GM19452 (cell line): Measurements from ENCODE around the gene PHF13.

Experiments
- ATAC-seq: cut with Tn5 transposase; IDR thresholded peaks from one replicate; pipeline ENCODE4 v1.9.1; 2021; ENCODE audit not compliant: unreplicated experiment

Gene PHF13

DNA sequence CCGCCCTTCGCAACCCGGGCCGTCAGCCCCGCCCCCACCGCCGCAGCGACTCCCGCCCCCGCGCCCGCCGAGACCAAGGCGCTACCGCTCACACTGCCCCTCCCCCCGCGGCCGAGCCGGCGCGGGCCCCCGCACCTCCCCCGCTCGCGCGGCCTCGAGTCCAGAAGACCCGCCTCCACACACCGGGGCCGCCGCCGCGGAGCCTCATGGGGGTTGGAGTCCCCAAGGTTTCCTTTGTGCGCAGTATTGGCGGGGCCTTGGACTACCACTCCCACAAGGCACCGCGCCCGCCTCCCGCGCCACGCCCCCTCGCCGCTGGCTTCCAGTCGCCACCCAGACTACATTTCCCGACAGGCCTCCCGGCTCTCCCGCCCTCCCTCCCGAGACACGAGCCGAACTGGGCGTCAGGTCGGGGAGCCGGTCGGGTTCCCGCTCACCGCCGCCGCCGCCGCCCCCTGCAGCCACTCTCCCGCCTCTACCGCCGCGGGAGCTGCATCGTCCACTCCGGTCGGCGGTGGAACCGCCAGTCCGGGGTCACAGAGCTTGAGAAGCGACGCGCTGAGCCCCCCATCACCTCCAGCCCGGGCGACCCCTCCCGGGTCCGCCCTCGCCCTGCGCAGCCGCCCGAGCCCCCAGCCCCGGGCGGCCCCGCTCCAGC, at the start of gene PHF13:
TSS of gene PHF13 (plus strand) at position 371 of the 658 bp plus-strand sequence. CDS start 336 bp downstream, outside the sequence.
- peak; percentile 89 for ATAC-seq

DNA sequence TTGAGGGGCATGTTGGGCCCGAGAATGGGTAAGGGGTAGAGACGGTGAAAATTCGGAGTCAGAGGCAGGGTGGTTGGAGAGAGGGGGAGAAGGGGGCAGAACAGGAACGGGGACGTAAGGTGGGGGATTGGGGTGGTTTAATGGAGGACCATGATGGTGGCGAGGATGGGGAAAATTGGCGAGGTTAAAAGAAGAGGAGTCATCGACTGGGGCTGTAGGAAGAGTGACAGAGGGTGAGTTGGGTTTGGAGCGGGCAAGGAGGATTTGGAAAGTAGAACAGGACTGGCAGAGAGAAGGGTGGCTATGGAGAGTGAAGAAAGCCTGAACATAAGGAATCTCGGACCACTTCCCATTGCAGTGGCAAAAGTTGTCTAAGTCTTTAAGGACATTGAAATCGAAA, 44.5 kb upstream of the PHF13 start:
- ATAC-seq = no peak

DNA sequence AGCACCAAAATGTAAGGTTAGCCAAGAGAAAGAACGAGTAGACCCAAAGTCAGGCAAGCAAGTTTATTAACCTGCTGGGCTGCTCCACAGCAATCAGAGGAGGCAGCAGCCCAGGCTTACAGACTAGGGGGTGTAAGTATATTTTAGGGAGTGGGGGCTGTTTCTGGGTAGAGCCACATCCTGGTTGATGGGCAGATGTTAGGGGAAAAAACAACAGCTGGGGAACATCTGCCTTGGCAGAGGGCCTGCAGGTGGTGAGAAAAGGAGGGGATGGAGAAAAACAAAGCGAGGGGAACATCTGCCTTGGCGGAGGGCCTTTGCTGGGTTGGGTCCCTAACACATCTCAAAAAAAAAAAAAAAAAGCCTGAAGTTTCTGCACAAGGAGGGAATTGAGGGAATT, 43.4 kb upstream of the PHF13 start:
- no peak for ATAC-seq

DNA sequence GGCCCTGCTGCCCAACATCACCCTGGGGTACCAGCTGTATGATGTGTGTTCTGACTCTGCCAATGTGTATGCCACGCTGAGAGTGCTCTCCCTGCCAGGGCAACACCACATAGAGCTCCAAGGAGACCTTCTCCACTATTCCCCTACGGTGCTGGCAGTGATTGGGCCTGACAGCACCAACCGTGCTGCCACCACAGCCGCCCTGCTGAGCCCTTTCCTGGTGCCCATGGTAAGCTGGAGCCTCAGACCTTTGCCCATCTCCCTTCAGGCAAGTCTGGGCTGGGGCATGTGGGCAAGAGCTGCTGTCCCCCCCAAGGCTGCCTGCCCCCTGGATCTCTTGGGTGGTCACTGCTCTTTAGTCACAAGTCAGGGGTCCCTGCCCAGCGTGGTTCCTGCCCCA, 42.5 kb upstream of the PHF13 start:
- ATAC-seq = no peak

DNA sequence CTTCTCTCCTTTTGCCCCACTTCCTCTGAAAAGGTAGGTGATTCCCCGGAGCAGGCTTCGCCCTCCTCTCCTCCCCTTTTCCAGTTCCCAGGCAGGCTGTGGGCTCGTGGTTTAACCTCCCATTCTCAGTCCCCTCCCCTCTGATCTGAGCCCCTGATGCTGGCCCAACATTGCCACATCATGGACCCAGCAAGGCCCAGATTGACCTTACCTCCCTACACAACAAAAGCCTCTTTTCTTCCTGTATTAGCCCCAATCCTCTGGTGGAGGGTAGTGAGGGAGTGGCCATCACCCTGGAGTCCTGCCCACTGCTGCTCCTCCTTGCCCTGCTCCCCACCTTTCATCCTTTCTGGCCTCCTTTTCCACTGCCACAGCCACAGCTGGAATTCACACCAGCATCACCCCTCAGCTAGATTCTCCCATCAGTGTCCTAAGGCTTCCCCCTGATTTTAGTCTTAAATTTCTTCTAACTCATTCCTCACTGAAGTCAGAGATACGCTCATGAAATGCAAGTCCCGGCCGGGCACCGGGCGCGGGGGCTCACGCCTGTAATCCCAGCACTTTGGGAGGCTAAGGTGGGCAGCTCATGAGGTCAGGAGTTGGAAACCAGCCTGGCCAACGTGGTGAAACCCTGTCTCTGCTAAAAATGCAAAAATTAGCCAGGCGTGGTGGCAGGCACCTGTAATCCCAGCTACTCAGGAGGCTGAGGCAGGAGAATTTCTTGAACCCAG, 40.7 kb upstream of the PHF13 start:
- no peak for ATAC-seq

DNA sequence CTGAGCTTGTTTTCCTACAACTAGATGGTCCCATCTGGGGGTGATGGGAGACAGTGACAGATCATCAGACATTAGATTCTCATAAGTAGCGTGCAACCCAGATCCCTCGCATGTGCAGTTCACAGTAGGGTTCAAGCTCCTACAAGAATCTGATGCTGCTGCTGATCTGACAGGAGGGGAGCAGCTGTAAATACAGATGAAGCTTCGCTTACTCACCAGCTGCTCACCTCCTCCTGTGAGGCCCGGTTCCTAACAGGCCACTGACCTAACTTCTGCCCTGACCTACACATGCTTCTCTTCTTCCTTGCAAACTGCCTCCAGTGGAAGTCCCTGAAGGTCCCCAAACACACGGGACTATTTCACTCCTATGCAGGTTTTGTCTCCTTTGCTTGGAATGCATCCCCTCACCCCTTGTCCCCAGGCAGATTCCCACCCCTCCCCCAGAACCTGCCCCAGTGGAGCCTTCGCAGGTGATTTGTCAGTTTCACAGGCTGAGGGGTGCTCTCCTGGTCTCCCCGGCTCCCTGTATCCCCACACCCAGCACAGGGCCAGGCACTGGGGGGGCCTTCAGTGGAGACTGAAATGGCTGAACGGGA, 39.4 kb upstream of the PHF13 start:
- no peak for ATAC-seq

DNA sequence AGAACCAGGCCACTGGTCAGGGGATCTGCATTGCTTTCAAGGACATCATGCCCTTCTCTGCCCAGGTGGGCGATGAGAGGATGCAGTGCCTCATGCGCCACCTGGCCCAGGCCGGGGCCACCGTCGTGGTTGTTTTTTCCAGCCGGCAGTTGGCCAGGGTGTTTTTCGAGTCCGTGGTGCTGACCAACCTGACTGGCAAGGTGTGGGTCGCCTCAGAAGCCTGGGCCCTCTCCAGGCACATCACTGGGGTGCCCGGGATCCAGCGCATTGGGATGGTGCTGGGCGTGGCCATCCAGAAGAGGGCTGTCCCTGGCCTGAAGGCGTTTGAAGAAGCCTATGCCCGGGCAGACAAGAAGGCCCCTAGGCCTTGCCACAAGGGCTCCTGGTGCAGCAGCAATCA, 38.7 kb upstream of the PHF13 start:
- no peak for ATAC-seq

DNA sequence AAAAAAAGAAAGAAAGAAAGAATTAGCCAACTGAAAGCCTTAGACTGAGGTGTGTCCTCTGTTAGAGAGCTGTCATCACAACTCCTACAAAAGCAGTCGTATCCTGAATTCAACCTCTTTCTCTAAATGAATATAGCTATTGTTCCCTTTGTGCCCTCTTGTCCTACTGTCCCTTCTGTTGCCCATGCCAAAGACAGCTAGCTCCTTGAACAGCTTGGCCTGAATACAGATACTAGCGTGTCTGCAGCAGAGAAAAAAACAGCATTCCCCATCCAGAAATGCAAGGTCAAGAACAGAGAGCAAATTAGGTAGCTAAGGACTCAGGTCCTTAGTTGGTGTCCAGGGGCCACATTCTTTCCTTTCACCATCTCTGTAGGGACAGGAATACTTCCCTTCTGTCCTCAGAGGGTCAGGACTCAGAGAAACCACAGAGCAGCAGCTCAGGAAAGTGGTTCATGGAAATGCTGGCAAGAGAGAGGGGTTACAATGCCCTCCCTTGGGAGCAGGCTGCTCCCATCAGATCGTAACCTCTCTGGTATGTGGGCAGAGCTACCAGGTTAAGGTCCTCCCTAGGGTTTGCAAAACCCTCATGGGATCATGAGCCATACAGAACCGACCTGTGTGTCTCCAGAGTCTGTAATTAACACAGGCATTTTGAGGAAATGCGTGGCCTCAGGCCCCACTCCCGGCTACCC, 35.6 kb upstream of the PHF13 start:
- ATAC-seq = no peak

DNA sequence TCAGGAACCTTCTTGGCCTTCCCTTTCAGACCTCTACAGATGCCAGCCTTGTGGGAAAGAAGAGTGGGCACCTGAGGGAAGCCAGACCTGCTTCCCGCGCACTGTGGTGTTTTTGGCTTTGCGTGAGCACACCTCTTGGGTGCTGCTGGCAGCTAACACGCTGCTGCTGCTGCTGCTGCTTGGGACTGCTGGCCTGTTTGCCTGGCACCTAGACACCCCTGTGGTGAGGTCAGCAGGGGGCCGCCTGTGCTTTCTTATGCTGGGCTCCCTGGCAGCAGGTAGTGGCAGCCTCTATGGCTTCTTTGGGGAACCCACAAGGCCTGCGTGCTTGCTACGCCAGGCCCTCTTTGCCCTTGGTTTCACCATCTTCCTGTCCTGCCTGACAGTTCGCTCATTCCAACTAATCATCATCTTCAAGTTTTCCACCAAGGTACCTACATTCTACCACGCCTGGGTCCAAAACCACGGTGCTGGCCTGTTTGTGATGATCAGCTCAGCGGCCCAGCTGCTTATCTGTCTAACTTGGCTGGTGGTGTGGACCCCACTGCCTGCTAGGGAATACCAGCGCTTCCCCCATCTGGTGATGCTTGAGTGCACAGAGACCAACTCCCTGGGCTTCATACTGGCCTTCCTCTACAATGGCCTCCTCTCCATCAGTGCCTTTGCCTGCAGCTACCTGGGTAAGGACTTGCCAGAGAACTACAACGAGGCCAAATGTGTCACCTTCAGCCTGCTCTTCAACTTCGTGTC, 34.7 kb upstream of the PHF13 start:
- no peak for ATAC-seq

DNA sequence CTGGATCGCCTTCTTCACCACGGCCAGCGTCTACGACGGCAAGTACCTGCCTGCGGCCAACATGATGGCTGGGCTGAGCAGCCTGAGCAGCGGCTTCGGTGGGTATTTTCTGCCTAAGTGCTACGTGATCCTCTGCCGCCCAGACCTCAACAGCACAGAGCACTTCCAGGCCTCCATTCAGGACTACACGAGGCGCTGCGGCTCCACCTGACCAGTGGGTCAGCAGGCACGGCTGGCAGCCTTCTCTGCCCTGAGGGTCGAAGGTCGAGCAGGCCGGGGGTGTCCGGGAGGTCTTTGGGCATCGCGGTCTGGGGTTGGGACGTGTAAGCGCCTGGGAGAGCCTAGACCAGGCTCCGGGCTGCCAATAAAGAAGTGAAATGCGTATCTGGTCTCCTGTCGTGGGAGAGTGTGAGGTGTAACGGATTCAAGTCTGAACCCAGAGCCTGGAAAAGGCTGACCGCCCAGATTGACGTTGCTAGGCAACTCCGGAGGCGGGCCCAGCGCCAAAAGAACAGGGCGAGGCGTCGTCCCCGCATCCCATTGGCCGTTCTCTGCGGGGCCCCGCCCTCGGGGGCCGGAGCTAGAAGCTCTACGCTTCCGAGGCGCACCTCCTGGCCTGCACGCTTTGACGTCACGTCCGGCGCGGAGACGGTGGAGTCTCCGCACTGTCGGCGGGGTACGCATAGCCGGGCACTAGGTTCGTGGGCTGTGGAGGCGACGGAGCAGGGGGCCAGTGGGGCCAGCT, 34.0 kb upstream of the PHF13 start, which contains the start of gene ZBTB48:
TSS of gene ZBTB48 (plus strand) at position 621 of the 745 bp plus-strand sequence. CDS start 616 bp downstream, outside the sequence.
- ATAC-seq = peak; percentile 96

DNA sequence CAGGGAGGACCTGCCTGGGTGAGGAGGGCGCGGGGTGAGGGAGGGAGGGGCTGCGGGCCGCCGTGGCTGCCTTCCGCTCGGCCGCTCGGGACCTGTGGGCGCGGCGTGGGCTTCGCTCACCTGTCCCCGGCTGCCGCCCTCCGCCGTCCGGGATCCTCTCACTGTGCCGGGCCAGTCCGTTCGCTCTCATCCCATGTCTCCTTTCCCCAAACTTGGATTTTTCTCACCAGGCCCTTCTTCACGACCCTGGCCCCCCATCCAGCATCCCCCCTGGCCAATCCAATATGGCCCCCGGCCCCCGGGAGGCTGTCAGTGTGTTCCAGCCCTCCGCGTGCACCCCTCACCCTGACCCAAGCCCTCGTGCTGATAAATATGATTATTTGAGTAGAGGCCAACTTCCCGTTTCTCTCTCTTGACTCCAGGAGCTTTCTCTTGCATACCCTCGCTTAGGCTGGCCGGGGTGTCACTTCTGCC, 33.4 kb upstream of the PHF13 start:
- ATAC-seq = peak; percentile 30

DNA sequence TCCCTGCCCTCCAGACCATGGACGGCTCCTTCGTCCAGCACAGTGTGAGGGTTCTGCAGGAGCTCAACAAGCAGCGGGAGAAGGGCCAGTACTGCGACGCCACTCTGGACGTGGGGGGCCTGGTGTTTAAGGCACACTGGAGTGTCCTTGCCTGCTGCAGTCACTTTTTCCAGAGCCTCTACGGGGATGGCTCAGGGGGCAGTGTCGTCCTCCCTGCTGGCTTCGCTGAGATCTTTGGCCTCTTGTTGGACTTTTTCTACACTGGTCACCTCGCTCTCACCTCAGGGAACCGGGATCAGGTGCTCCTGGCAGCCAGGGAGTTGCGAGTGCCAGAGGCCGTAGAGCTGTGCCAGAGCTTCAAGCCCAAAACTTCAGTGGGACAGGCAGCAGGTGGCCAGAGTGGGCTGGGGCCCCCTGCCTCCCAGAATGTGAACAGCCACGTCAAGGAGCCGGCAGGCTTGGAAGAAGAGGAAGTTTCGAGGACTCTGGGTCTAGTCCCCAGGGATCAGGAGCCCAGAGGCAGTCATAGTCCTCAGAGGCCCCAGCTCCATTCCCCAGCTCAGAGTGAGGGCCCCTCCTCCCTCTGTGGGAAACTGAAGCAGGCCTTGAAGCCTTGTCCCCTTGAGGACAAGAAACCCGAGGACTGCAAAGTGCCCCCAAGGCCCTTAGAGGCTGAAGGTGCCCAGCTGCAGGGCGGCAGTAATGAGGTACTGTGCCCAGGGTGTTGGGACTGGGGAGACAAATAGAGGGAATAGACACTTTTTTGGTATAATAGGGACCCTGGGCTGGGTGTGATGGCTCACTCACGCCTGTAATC, 32.7 kb upstream of the PHF13 start:
- no peak for ATAC-seq

DNA sequence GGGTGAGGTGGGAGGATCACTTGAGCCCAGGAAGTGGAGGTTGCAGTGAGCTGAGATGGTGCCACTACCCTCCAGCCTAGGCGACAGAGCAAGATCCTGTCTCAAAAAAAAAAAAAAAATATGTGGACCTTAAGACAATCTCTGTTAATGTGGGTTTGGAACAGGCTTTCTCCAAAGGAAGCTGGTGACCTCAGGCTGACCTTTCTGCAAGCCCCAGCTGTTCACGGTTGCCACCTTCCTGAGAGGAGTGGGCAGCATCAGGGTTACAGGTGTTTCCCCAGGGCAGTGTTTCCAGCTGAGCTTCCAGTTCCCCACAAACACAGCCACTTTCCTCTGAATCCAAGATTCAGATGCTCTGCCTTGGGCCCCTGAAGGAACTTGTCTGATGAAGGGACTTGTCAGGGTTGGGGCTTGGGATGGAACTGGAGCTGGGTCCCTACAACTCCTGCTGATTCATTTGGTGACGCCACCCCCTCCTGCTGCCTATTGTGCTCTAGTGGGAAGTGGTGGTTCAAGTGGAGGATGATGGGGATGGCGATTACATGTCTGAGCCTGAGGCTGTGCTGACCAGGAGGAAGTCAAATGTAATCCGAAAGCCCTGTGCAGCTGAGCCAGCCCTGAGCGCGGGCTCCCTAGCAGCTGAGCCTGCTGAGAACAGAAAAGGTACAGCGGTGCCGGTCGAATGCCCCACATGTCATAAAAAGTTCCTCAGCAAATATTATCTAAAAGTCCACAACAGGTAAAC, 31.8 kb upstream of the PHF13 start:
- no peak for ATAC-seq

DNA sequence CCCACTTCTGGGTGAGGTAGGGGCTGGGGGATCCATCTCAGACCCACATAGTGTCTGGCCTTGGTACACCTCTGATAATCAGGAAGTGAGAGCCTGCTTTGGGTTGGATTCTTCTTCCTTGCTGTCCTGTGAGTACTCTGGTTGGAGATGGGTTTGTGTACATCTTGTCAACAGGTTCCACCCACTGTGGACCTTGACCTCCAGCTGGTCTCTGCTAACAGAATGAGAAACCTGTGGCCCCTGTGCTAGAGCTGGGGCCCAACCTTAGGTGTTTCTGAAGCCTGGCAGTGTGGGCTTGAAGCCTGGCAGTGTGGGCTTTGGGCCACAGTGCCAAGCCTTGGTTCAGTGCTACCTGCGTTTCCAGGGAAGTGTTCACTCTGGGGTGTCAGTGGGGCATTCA, 31.2 kb upstream of the PHF13 start:
- ATAC-seq = no peak

DNA sequence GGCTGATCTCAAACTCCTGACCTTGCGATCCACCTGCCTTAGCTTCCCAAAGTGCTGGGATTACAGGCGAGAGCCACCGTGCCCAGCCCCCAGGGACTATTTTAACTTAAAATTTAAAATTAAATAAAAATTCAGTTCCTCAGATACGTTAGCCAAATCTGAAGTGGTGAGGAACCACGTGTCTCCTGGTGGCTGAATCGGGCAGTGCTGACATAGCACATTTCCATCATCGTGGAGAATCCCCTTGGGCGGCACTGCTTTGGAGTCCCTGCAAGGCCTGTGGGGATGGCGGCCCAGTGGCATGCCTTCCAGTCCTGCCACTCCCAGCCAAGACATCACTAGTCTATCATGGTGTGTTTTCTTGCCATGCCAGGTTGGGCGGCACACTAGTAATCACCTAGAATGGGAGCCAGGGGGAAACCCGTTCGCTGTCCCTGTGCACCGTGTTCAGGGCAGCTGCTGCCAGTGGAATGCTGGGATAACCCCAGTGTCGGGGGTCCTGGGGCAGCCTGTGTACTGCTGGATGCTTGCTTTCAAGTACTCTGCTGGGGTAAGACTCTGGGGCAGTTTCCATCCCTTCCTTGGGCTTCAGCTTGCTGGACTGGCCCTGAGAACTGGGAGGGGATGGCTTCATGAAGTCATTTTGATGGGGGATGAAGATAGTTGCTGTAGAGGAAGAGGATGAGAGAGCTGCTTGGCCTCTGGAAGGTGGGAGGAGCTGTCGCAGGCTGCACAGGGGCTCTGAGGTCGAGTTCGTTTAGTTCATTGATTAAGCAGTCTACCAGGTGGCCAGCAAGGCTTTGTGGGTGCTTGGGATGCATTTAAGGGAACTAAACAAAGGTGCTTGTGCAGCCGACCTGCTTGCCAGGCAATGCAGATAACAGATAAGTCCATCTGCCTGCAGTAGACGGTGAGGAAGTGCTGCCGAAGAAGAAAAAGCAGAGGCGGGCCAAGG, 29.1 kb upstream of the PHF13 start:
- ATAC-seq = no peak

DNA sequence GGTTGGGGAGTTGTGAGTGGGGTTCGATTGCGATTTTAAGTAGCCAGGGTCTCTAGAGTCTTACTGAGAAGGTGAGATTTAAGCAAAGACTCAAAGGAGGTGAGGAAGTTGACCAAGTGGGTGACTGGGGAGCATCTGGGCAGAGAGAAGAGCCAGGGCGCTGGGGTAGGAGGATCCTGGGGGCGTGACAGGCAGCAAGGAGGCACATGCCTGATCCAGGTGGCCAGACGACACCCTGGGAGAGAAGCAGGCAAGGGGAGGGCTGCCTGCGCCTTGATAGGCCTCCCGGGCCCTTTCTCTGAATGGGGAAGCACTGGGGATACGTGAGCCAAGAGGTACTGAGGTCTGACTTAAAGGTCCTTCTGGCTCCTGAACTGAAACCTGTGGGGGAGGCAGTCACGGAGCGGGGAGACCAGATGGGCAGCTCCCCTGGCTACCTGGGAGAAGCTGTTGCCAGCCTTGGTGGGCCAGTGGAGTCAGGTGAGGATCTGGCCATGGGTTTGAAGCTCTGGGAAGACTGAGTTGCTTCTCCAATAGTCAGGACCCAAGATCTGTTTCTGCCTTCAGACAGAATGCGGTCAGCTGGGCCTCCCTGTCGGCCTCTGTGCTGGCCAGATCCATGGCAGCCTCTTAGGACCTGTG, 28.3 kb upstream of the PHF13 start:
- ATAC-seq = no peak

DNA sequence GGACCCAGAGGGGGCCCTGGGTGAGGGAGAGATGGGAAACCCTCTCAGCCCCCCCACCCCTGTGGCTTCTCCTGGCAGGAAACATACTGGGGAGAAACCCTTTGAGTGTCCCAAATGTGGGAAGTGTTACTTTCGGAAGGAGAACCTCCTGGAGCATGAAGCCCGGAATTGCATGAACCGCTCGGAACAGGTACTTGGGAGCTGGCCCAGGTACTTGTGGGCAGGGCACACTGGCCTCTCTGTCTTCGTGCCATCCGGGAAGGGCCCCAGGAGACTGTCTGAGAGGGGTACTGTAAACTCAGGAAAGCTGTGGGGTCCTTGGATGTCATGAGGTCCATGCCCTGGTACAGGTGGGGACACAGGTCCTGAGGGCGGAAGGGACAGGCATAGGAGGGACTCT, 27.7 kb upstream of the PHF13 start:
- ATAC-seq = no peak
